GM19239 (cell line): ENCODE measurements around the gene NECTIN1.
A peak's percentile ranks its signal among the peaks of the same experiment; 100 is the strongest.

Experiments used
- DNase-seq: peaks from one replicate; pipeline ENCODE4 v3.0.0; 2011; ENCODE audit warnings: low spot score; ENCODE audit not compliant: insufficient read length
- FAIRE-seq: peaks from 2 replicates; lab custom pipeline; 2011; peaks lifted over from hg19 to GRCh38; lab: Jason Lieb, UNC

Gene NECTIN1

GRCh38 chr11:119716582-119717498, 12.2 kb downstream of the NECTIN1 start:
- DNase-seq (no peak), FAIRE-seq (no peak)

DNA sequence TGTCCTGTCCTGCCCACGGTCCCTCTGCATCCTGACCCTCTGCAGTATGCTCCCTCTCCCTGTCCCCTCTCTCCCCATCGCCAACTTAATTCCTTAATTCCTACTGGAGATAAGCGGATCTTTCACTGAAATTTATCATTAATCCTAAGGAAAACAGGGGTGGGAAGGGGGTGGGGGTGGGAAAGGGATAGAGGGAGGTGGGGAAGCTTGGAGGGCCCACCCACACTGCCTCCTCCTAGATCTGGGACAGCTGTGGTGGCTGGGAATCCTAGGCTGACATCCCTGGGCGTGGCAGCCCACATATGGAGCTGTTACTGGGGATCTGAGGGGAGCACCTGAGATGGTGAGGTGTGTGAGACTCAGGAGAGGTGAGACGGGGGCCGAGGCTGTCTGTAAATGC, 14.4 kb downstream of the NECTIN1 start:
- no peak for FAIRE-seq
- DNase-seq, result no peak

DNA sequence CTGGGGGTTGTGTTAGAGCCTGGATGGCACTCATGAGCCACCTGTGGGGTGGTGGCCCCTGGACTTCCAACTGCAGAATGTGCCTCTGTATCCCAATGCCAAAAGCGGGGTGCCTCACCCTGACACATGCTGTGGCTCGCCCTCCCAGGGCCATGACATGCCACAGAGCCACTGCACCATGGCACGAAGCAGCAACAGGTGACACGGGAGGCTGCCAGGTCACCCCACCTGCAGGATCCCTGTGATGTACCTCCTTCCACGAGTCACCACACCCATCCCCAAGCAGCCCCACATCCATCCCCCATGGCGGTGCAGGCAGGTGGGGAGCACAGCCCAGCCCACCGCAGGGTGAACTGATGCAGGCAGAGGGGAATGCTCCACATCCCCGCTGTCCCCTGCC, 14.8 kb downstream of the NECTIN1 start:
- FAIRE-seq, result no peak
- no peak for DNase-seq

GRCh38 chr11:119713359-119714040, 15.5 kb downstream of the NECTIN1 start:
- FAIRE-seq (no peak), DNase-seq (no peak)

GRCh38 chr11:119712459-119713358, 16.3 kb downstream of the NECTIN1 start:
- FAIRE-seq (no peak), DNase-seq (no peak)

- FAIRE-seq (no peak), DNase-seq (no peak)
These were observed 17.0 kb downstream of the NECTIN1 start for GRCh38 chr11:119712006-119712405.

- FAIRE-seq, result no peak
These were observed 17.5 kb downstream of the NECTIN1 start for GRCh38 chr11:119711476-119711875.

DNA sequence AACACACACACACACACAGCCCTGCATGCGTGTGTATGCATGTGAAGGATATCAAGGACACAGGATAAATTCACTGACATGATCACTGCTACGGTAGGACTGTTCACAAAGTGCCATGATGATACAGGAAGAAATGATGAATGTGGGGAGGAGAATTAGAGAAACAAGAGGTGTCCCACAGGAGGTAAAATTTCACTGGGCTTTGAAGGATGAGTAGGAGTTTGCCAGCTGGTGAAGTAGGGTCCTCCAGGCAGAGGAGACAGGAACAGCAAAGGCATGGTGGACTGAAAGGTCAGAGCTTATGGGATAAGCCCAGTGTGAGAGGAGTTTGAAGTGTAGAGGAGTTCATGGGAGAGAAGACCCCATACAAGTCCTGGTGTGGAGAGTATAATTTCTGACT, 18.6 kb downstream of the NECTIN1 start:
- FAIRE-seq (no peak), DNase-seq (no peak)

More at GRCh38 chr11:119711476-119711875, 17.5 kb downstream of the NECTIN1 start:
- no peak for DNase-seq

DNA sequence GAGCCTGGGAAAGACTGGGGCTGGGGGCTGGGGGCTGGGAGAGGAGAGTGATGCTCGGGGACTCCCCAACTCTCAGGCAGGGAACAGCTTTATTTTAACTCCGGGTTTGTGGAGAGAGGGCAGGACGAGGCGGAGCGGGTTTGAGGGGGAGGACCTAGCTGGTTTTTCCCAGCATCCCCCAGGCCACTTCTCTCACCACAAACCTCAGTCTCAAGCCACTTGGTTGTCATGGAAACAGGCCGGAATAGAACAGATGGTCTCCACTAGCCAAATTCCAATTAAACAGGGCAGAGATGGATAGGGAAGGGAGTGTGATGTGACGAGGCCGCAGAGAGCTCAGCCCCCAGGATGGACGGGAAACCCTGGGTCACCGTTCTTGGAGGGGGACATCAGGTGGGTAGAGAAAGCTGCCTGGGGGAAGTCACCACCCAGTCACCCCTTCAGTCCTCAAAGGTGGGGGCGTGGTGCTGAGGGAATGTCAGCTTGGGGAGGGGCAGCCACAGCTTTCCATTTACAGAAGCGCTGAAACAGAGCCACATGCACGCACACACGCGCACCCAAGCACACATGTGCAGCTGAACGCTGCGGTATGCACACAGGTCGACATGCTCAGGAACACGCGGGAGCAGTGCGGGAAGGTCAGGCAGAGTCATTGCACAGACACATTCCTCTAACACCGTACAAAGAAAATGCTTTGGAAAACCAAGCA, 19.2 kb downstream of the NECTIN1 start:
- FAIRE-seq, result peak; percentile 62

DNA sequence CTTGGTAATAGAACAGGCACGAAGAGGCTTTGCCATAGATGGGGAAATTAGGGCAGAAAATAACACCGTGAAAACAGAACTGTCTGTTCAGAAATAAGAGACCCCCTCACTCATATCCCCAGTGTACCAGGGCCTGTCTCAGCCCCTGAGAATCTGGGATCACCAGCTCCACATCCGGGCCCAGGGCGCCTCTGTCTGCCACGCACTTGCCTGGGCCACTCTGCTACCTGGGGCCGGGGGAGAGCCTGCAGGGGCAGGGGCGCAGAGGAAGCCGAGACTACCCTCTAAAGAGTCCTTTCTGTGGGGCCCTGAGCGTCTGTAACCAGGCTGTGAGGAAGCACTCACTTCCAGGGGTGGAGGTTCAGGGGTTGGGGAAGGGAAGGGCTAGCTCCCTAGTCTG, 19.8 kb downstream of the NECTIN1 start:
- DNase-seq, result no peak

More for the DNA sequence above, 19.2 kb downstream of the NECTIN1 start:
- peak; percentile 48 for DNase-seq

GRCh38 chr11:119708384-119708783, 20.6 kb downstream of the NECTIN1 start:
- FAIRE-seq, result no peak

More for the DNA sequence above, 19.8 kb downstream of the NECTIN1 start:
- FAIRE-seq, result no peak

GRCh38 chr11:119706887-119707286, 22.1 kb downstream of the NECTIN1 start:
- FAIRE-seq, result no peak
- no peak for DNase-seq

More at GRCh38 chr11:119708384-119708783, 20.6 kb downstream of the NECTIN1 start:
- no peak for DNase-seq

- FAIRE-seq, result no peak
- no peak for DNase-seq
These were observed 23.0 kb downstream of the NECTIN1 start for GRCh38 chr11:119706029-119706428.

DNA sequence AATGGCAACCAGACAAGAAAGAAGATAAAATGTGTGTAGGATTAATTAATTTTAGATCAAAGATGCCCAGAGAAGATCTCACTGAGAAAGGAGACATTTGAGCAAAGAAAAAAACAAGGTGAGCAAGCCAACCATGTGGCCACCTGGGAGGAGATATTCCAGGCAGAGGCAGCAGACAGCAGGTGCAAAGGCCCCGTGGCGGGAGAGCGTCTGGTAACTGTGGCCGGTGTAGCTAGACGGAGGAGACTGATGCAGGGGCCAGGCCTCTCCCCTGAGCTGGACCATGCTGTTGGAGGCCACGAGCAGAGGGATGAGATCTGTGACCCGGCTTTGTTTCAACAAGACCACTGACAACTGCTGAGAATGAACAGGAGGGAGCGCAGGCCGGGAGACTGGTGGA, 23.6 kb downstream of the NECTIN1 start:
- no peak for DNase-seq
- FAIRE-seq, result no peak

DNA sequence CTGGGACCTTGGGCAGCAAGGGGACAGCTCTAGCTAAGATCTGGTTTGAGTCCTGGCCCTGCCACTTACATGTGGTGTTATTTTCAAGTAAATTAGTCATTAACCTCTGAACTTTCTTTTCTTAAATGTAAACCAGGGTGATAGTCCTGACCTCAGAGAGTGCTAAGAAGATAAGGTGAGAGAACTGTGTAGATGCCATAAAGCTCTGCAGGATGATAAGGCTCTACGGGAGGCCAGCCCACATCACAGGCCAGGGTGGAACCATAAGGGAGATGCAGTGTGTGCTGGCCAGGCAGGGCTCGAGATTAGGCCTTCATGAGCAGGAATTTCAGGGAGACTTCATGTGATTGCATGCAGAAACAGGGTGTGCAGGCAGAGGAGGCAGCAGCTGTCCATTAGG, 24.2 kb downstream of the NECTIN1 start:
- no peak for DNase-seq
- FAIRE-seq, result no peak

DNA sequence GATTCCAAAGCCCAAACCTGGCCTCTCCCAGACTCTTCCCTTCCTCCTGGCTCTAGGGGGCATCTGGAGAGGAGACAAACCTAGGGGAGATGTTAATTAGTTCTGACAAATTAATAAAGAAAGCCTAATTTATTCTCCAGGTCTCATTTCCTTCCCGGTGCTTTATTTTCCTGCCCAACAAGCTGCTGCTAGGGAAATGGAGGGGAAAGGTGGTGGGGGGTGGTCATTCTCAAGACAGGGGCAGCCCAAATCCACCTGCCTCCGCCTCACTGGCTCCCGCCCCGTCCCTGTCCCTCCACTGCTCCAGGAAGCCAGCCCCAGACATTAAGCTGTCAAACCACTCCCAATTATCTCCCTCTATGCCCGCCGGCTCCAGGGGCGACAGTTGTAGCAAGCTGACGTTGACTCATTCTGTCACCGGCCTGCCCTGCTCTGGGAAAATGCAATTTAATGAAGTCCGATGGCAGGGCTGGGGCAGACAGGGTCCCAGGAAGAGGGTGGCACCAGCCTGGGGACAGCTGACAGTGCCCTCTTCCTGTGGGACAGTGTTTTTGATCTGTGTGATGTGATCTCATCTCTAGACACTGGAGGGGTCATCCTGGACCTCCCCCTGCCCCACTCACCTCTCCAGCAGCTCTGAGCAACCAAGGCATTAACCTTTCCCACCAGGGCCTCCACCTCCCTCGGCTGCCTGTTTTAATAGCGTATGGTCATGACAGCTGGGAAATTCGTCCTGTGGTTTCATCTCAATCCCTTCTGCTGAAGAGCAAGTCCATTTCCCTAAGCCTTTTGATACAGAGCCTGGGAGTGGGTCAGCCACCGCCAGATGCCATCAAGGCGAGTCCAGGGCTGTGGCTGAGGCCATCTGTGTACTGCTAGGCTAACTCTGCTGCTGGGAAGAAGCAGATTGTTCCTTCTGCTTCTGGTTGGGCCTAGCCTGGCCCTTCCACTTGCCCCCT, 27.1 kb downstream of the NECTIN1 start:
- DNase-seq, result no peak

GRCh38 chr11:119700536-119701346, 28.3 kb downstream of the NECTIN1 start:
- DNase-seq (no peak), FAIRE-seq (no peak)

More for the DNA sequence above, 27.1 kb downstream of the NECTIN1 start:
- FAIRE-seq, result no peak

DNA sequence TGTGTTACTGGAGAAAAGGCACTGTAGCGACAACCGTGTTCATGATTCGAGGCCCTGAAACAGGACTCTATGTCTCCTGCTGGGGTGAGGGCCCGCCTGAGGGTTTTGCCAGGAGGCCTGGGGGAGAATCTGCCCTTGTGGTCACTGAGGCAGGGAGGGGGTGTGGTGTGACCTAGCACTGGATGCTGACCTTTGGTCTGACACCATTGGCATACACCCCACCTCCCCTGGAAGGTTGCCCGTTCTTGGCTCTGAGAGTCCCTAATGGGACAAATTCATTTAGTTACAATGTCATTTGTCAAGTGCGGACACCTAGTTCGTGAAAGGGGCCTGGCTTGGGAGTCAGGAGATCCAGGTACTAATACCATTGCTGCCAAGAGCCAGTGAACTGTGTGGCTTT, 29.0 kb downstream of the NECTIN1 start:
- no peak for FAIRE-seq

More for the DNA sequence above, 29.0 kb downstream of the NECTIN1 start:
- no peak for DNase-seq
